OCI-LY3 (cell line): ENCODE measurements around the gene ABCB8.

Source experiments
- H2AFZ ChIP-seq: fragments of 200-600, 300-600 bp; shearing (Covaris generic); 2 replicates; pipeline ENCODE4 v1.6.0; 2014; ENCODE audit warnings: antibody characterized with exemption, low read depth, low read length
- H3K27ac ChIP-seq: fragments of 200-600, 300-600 bp; sonication (generic); 2 replicates; pipeline ENCODE4 v1.5.1; 2014; ENCODE audit warnings: mild to moderate bottlenecking, low read length, moderate library complexity, mixed read lengths
- H3K27me3 ChIP-seq: fragments of 200-600, 300-600 bp; sonication (generic); 2 replicates; pipeline ENCODE4 v1.6.1; 2014; ENCODE audit warnings: low read depth, low read length, mixed read lengths
- H3K36me3 ChIP-seq: fragments of 200-600, 300-600 bp; sonication (generic); replicated peaks from 2 replicates; pipeline ENCODE3; 2014; ENCODE audit warnings: low read depth, low read length, mixed read lengths
- H3K4me1 ChIP-seq: fragments of 300-600, 200-600 bp; sonication (generic); 2 replicates; pipeline ENCODE4 v1.6.1; 2014; ENCODE audit warnings: low read length, mixed read lengths
- H3K4me2 ChIP-seq: fragments of 200-600, 300-600 bp; sonication (generic); 2 replicates; pipeline ENCODE4 v1.6.1; 2014; ENCODE audit warnings: low read length, mixed read lengths
- H3K4me3 ChIP-seq: fragments of 300-600, 200-600 bp; sonication (generic); 2 replicates; pipeline ENCODE4 v1.5.1; 2014; ENCODE audit warnings: antibody characterized with exemption, mild to moderate bottlenecking, low read length, moderate library complexity
- H3K79me2 ChIP-seq: fragments of 300-600, 200-600 bp; shearing (Covaris generic); 2 replicates; pipeline ENCODE4 v1.6.1; 2014; ENCODE audit warnings: mild to moderate bottlenecking, low read length, mixed read lengths
- H3K9ac ChIP-seq: fragments of 300-600, 200-600 bp; shearing (Covaris generic); 2 replicates; pipeline ENCODE4 v1.6.0; 2014; ENCODE audit warnings: mild to moderate bottlenecking, low read length, moderate library complexity
- H3K9me3 ChIP-seq: fragments of 200-600, 300-600 bp; shearing (Covaris generic); 2 replicates; pipeline ENCODE4 v1.6.1; 2014; ENCODE audit warnings: low read length, mixed read lengths; ENCODE audit not compliant: insufficient read depth
- H4K20me1 ChIP-seq: fragments of 200-600, 300-600 bp; sonication (generic); 2 replicates; pipeline ENCODE4 v1.6.1; 2016; ENCODE audit warnings: low read length, mixed read lengths; ENCODE audit not compliant: insufficient read depth
- EZH2phosphoT487 ChIP-seq: fragments of 200-600 bp; shearing (Covaris generic); IDR thresholded peaks from 2 replicates; pipeline ENCODE4 v1.6.1; 2018; ENCODE audit warnings: antibody characterized with exemption, mixed run types, low read depth
- TF ChIP-seq, protein P1 (sequence below): fragments of 200-600, 300-600 bp; sonication (generic); IDR thresholded peaks from 2 replicates; pipeline ENCODE4 v1.5.1; 2014; ENCODE audit warnings: antibody characterized with exemption, low read length, low read depth

The ABCB8 gene

DNA sequence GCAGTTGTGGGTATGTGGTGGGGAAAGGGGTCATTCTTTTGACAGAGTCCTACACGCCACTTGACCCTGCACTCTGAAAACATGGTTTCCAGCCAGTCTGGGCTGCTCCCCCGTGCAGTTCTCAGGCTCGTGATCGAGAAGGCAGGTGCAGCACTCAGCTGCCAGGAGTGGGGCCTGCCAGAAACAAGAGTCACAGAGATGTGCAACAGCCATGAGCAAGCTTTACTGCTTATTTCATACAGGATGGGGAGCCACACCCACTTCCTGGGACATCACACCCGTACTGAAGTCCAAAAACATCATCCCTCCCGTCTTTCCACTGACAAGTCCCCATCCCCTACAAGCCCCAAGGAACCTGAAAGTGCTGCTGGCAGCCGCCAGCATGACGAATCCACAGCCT, 13.3 kb upstream of the ABCB8 start:
- no peaks in the 10 kb centered on the region for H3K27me3 ChIP-seq
- H2AFZ ChIP-seq: no peak overlapping the region
- TF ChIP-seq, protein P1, sequence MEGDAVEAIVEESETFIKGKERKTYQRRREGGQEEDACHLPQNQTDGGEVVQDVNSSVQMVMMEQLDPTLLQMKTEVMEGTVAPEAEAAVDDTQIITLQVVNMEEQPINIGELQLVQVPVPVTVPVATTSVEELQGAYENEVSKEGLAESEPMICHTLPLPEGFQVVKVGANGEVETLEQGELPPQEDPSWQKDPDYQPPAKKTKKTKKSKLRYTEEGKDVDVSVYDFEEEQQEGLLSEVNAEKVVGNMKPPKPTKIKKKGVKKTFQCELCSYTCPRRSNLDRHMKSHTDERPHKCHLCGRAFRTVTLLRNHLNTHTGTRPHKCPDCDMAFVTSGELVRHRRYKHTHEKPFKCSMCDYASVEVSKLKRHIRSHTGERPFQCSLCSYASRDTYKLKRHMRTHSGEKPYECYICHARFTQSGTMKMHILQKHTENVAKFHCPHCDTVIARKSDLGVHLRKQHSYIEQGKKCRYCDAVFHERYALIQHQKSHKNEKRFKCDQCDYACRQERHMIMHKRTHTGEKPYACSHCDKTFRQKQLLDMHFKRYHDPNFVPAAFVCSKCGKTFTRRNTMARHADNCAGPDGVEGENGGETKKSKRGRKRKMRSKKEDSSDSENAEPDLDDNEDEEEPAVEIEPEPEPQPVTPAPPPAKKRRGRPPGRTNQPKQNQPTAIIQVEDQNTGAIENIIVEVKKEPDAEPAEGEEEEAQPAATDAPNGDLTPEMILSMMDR: no peak
- no peak for TF ChIP-seq EZH2phosphoT487
- no peak overlapping the region for H3K4me3 ChIP-seq
- peaks cover 7% of the 10 kb centered on the region; the same call in 1 of the 2 replicates for H3K4me1 ChIP-seq
- no peak overlapping the region for H3K4me2 ChIP-seq
- H3K27ac ChIP-seq: no peak overlapping the region
- H4K20me1 ChIP-seq: no peaks in the 10 kb centered on the region
- H3K79me2 ChIP-seq: no peaks in the 10 kb centered on the region
- no peaks in the 10 kb centered on the region for H3K9me3 ChIP-seq
- H3K36me3 ChIP-seq: no peaks in the 10 kb centered on the region
- no peak overlapping the region for H3K9ac ChIP-seq

DNA sequence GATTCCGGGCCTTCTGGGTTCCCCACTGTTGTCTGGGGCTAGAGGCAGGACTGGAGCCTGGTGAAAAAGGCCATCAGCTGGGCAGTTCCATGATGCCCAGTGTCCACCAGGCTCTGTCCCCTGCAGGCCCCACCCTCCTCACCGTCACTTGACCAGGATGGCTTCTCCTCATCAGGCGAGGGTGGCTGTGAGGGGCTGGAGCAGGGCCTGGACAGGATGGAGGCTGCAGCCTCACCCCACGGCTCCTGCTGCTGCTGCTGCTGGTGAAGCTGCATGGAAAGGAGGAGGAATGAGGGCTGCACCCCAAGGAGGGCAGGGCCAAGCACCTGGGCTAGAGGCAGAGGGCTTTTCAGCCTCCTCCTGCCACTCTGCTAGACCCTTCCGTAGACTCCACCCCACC, 12.3 kb upstream of the ABCB8 start:
- Histone ChIP-seq H3K4me1 (peaks cover 7% of the 10 kb centered on the region; the same call in 1 of the 2 replicates), H3K9me3 (no peaks in the 10 kb centered on the region), H3K4me2 (no peak overlapping the region), H4K20me1 (no peaks in the 10 kb centered on the region), H3K4me3 (no peak overlapping the region), H3K79me2 (no peaks in the 10 kb centered on the region), H2AFZ (no peak overlapping the region), H3K9ac (no peak overlapping the region), H3K27ac (no peak overlapping the region), H3K36me3 (no peaks in the 10 kb centered on the region), H3K27me3 (0 out of 2 replicates have a peak, but pooled peaks cover 6% of the 10 kb centered on the region)
- TF ChIP-seq, protein P1: no peak
- TF ChIP-seq EZH2phosphoT487: no peak

DNA sequence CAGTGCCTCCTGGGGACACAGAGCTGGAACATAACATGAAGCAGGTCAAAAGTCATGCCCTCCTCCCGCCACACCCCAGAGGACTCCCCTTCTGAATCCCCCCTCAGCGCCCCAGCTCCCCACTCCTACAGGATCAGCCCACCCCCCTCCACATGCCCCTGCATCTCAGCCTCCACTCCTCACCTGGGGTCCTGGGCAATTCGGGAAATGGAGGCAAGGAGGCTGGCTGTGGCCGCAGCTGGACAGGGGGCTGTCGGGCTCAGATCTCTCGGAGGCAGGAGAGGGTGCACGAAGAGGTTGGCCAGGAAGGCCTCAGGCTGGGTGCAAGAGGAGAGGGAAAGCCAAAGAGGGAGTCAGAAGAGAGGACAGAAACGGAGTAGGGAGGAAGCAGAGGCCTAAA, 11.7 kb upstream of the ABCB8 start:
- H4K20me1 ChIP-seq: no peaks in the 10 kb centered on the region
- TF ChIP-seq, protein P1: no peak
- no peak for TF ChIP-seq EZH2phosphoT487
- H3K27ac ChIP-seq: no peak overlapping the region
- H2AFZ ChIP-seq: no peak overlapping the region
- no peaks in the 10 kb centered on the region for H3K9me3 ChIP-seq
- H3K9ac ChIP-seq: no peak overlapping the region
- H3K27me3 ChIP-seq: 0 out of 2 replicates have a peak, but pooled peaks cover 6% of the 10 kb centered on the region
- no peak overlapping the region for H3K4me2 ChIP-seq
- H3K4me1 ChIP-seq: peaks cover 7% of the 10 kb centered on the region; the same call in 1 of the 2 replicates
- no peaks in the 10 kb centered on the region for H3K79me2 ChIP-seq
- H3K36me3 ChIP-seq: no peaks in the 10 kb centered on the region
- H3K4me3 ChIP-seq: no peak overlapping the region

GRCh38 chr7:151016942-151017341, 11.3 kb upstream of the ABCB8 start:
- no peaks in the 10 kb centered on the region for H3K36me3 ChIP-seq
- H2AFZ ChIP-seq: no peak overlapping the region
- H4K20me1 ChIP-seq: no peaks in the 10 kb centered on the region
- no peak overlapping the region for H3K27ac ChIP-seq
- peaks cover 7% of the 10 kb centered on the region; the same call in 1 of the 2 replicates for H3K4me1 ChIP-seq
- H3K9me3 ChIP-seq: no peaks in the 10 kb centered on the region
- H3K27me3 ChIP-seq: 0 out of 2 replicates have a peak, but pooled peaks cover 6% of the 10 kb centered on the region
- H3K4me3 ChIP-seq: no peak overlapping the region
- 0 out of 2 replicates have a peak overlapping the region, but pooled peaks have one; percentile 94 for H3K4me2 ChIP-seq
- no peaks in the 10 kb centered on the region for H3K79me2 ChIP-seq
- H3K9ac ChIP-seq: no peak overlapping the region
- TF ChIP-seq EZH2phosphoT487: no peak
- TF ChIP-seq, protein P1: no peak; the same call in 1 of the 2 replicates
